ENCODE results near the gene TSHZ3.

The TSHZ3 gene

DNA sequence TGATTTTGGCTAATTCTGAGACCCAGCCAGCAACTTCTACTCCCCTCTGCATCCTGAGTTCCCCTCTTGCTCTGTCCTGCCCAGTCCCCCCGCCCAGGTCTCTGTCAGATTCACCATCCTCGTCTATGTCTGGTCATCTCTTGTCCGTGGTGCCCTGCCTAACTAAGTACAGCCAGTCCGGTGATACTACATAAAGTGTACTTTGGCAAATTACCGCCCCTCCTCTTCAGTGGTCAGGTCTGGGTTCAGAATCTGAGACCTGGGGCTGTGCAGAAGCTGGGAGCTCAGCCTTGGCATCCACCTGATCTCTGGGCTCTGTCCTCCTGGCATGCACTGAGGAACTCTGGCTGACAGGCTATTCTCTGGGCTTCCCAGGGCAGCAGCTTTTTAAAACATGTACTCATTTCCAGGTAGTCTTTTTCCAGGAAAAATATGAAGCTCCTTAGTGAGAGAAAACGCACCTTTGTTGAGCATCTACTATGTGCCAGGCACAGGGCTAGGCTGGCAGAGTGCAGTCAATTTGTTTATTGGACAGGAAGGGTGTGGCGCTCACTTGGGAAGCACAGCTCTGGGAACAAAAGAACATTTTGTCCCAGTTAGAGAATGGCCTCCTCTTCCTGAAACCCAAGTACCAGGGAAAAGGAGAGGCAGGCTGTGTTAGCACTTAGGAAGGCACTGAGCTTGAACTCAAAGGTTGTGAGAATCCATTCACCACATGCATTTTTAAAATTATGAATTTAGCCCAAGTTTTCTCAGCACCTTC, 88.9 kb downstream of the TSHZ3 start:
- DNase-seq = no peak

DNA sequence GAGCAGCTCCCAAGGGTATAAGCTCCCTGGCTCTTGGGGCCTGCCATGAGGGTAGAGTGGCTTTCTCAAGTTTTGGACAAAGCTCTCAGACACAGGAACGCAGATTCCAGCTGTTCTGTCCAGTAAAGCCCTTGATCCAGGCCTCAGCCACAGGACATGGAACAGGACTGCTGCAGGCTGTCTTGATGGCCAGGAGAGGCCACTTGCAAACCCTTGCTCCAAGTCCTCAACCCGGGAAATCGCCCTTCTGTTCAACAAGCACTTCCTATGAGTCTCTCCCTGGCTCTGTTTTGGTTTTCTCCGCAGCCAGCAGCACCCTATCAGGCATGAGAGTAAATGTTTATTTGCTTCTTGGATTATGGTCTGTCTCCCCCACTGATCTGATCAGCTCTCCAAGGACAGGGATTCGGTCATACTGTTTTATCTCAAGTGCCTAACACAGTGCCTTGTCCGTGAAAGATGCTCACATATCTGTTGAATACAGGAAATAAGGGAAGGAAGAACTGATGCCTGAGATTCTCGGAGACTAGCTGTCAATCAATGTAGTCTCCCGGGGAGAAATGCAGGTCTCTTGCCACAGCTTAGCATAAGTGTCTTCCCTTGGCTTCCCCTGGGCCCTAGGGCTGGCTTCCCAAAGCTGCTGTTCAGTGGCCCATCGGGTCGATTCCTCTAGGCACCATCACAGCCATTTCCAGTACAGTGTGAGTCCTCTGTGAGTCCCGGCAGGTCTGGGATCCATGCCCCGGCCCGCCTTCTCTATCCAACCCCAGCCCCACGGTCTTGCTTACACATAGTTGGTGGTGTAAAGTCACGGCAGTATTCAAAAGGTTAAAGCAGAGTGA, 90.8 kb downstream of the TSHZ3 start:
- DNase-seq = no peak

DNA sequence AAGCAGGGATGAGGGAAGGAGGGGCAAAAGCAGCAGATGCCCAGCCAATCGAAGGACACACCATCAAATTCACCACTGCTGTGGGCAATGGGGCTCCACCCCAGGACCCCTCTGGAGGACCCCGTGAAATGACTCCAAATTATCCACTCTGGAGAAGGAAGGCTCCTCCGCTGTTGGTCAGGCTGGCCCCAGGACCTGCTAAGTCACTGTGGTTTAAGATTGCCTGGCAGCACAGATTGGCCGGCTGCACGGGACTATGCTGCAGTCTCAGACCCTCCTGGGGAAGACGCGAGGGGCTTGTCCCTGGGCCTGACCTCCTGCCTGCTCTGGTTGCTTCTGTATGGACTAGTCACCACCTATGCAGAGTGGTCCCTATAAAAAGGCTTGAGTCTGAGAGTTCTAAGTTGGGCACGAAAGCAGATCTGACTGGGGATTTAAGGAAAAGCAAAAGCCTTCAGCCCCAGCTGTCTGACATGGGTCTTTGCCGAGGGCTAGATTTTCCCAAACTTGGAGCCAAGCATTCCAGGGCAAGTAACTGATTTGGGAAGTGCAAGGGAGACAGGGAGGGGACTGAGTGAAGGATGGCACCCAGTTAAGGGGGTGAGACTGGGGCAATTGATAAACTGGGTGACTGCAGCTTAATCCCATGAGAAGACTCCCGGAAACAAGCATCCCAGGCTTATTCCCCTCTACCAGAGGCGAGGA, 91.7 kb downstream of the TSHZ3 start:
- no peak for DNase-seq

DNA sequence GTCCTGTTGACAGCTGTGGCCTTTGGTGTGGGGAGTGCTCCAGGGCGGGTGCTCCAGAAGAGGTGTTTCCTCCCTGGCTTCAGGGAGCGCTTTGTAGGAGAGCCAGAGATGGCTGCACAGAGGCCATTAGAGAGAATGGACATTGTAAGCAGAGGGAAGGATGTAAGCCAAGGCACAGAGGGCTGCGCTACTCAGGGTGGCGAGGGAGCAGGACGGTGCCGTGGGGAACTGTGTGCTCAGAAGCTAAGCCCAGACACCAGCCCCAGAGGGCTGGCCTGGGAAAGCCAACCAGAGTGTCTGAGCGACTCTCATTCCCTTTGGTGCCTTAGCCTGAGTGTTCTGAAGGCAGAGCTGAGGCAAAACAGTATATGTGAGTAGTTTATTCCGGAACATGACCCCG, 92.2 kb downstream of the TSHZ3 start:
- DNase-seq = no peak

DNA sequence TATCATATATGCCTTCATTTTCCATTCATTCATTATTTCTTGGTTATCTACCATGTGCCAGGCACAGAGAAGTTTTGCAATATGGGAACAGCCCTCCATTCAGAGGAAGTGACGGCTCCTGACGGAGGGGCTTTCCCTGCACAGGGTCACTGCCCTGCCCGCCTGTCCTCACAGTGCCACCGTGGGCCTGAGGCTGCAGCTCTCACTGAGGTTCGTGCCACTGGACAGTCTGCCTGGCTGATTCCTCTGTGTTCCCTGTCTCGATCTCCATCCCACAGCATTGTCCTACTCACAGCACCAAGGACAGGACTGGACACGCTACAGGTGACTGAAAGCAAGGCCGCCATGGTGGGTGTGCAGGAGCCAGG, 92.7 kb downstream of the TSHZ3 start:
- peak; percentile 30 for DNase-seq

DNA sequence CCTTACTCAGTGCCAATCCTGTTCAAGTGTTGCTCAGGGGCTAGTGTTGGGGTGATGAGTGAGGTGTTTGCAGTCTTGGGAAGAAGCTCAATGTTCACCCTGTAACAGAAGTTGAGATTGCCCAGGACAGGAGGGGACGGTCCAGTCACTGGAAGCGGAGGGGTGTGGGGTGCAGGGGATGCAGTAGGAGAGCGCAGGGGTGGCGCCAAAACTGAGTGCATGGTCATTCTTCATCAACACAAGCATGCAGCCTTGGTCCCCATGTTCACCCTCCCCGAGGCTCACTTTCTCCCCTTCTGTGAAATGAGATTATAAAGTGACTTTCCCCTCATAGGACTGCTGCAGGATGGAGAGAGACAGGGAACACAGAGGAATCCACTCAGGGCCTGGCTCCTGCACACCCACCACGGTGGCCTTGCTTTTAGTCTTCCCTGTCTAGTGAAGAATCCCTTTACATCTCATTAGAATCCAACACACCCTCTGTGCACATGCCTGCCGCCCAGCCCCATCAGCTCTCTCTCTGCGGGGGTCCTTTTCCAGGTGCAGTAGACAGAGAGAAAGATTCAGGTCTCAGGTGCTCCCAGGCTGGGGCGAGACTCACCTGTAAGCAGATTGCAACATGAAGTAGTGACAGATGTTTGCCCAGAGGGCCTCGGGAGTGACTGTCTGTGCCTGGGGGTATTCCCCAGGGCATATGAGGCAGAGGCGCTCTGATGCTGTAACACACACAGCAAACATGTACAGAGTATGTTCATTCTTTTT, 93.2 kb downstream of the TSHZ3 start:
- DNase-seq = no peak

DNA sequence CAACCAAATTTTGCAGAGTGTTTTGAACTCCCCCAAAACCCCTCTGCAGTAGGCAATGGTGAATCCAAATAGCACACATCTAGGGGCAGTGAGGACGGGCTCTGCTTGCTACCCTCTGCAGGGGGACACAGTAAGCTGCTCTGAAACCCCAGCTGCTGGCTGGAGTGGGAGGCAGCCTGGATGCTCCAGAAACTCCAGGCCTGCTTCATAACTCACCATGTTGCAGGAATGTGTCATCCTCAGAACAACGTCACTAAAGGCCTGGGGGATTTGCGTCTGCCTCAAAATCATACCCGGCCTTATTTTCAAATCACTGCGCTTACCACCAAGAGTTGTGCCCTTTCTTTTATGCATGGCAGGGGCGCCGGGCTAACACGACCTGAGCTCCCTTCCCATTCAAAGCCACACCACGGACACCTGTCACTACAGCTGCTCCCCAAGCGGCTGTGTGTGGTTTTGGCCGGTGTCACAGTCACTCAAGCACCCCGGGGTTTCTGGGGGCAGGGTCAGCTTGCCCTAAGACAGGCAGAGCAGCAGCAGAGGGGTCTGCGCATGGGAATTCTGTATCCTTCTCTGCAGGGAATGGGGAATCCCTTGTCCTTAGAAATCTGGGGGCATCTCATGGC, 93.9 kb downstream of the TSHZ3 start:
- DNase-seq = no peak

DNA sequence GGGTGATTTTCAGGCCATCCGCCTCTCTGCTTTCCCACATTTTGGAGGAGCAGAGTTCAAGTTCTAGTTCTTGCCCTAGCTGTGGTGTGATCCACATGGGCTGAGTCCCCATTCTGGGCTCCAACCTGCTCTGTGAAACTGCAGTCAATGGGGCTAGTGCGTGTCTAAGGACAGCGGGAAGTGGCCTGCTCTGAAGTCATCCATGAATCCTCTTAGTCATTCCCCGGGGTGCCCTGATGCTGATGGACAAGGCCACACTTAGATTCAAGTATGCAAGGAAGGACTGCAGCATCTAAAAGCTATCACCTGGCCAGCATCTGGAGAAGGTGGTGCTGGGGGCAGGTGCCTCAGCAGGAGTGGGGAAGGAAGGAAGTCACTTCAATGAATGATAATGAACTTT, 94.6 kb downstream of the TSHZ3 start:
- no peak for DNase-seq

DNA sequence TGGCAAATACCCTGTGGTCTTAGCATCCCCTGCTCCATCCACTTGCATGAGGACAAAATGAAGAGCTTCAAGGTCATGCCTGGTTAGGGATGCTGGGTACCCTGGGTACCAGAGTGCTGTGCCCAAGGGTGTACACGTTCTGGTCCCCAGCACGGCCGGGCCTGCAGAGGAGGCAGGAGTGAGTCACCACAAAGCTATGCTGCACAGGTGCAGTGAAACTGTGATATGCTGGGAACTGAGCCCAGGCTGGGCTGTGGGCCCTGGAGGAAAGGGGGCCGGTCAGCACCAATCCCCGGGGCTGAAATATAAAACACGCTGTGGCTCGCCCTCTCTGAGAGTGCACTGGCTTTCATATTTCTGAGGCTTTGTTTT, 95.1 kb downstream of the TSHZ3 start:
- DNase-seq = no peak

DNA sequence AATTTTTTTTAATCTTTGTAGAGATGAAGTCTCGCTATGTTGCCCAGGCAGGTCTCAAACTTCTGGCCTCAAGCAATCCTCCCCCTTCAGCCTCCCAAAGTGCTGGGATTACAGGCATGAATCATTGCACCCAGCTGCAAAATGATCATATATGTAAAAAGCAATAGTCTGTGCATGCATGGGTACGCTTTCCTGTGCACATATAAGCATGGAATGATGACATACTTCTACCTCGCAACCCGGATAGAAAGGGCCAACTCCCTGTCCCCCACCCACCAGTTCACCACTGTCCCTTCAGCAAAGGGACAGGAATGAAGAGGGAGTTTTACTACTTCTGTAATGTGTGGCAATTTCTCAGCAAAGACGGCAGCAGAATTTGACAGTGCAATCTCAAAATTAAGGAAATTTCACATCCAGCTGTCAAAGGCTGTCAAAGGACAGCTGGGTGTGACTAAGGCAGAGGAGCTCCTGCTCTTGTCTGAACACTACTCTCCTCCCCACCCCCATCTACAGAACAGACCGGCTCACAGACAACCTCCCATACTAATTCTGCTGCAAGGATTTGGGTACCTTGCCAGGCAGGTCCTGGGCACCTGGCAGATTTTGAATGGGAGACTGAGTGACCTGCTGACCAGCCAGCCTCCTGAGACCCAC, 95.6 kb downstream of the TSHZ3 start:
- DNase-seq = no peak

DNA sequence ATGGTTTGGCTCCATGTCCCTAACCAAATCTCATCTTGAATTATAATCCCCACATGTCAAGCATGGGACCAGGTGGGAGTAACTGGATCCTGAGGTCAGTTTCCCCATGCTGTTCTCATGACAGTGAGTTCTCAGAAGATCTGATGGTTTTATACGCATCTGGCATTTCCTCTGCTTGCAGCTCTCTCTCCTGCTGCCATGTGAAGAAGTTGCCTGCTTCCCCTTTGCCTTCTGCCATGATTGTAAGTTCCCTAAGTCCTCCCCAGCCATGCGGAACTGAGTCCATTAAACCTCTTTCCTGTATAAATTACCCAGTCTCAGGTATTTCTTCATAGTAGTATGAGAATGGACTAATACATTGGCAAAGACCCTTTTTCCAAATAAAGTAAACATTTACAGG, 96.8 kb downstream of the TSHZ3 start:
- DNase-seq = no peak

DNA sequence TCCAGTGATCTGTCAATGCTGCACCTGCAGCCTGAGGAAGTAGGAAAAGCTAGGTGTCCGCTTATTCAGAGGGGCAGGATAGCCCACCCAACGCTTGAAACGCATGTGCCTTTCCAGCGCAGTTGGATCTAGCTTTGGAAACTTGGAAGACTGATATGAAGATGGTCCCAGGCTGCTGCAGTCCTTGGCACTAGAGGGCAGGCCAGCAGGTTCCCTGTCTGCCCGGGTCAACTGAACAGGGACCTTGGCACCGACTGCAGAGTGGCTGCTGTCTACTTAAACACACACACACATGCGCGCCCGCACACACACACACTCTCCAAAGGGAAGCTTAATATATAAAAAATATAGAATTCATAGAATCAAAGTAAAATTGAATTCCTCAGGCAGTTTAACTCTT, 100.0 kb downstream of the TSHZ3 start:
- no peak for DNase-seq

DNA sequence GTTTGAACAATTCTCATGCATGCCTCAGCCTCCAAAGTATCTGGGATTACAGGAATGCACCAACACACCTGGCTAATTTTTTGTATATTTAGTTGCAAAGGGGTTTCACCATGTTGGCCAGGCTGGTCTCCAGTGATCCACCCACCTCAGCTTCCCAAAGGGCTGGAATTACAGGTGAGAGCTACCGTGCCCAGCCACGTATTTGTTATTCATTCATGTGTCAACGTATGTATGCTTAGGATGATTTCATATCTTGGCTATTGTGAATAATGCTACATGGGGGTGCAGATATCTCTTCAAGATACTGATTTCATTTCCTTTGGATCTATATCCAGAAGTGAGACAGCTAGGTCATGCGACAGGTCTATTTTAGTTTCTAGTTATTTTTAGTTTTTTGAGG, 113.4 kb downstream of the TSHZ3 start:
- no peak for DNase-seq

DNA sequence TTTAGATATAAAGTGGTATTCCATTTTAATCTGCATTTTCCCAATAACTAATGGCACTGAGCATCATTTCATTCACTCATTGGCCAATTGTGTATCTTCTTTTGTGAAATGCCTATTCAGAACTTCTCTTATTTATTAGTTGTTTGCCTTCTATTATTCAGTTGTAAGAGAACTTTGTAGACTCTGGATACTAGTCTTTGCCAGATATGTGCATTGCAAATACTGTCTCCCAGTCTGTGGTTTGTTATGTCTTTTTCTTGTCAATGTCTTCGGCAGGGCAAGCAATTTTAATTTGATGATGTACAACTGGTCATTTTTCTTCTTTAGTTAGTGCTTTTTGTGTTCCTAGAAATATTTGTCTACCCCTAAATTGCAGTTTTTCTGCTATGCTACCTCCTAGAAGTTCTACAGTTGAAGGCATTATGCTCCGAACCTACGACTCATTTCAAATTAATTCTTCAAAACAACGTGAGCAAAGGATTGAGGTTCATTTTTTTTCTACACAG, 115.9 kb downstream of the TSHZ3 start:
- no peak for DNase-seq

DNA sequence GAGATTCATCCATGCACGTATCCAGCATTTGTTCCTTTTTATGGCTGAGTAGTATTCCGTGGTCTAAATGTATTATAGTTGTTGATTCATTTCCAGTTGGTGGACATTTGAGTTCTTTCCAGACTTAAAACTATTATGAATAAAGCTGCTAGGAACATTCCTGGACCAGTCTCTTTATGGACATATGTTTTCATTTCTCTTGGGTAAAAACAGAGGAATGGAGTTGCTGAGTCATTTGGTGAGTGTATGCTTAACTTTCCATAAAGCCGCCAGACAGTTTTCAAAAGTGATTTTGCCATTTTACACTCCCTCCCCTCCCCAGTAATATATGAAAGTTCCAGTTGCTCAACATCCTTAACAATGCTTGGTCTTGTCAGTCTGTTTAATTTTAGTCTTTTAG, 116.4 kb downstream of the TSHZ3 start:
- no peak for DNase-seq

DNA sequence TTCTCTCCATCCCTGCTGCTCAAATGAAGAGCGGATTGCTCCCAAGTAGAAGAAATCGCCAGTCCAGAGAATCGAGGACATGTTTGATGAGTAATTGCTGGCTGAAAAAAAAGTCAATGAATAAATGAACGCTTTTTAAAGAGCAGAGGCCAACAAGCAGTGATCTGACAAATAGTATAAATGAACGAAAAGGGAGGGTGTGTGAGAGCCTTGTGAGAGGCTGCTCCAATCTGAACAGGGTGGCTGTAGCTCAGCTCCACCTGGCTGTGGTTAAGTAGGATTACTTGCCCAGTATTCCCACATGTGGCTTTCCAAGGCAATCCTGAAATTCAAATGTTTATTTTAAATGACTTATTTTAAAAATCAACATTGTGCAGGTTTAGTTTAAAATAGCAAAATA, 117.1 kb downstream of the TSHZ3 start:
- DNase-seq = no peak

DNA sequence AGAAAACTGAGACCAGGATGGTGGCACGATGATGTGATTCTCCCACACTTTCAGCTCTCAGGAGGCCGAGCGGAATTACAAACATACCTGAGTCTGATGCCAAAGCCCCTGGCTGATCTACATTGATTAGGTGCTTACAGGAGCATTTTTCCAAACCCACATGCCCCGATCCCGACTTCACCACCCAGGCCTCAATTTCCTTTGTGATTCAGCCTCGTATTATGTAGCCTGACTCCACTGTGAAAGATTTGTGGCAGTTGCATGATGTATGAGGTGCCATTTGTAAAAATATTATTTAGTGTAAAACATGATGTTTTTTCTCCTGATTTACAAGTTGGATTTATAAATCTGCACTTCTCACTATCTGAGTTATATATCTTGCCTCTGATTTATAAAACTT, 118.0 kb downstream of the TSHZ3 start:
- DNase-seq = no peak

DNA sequence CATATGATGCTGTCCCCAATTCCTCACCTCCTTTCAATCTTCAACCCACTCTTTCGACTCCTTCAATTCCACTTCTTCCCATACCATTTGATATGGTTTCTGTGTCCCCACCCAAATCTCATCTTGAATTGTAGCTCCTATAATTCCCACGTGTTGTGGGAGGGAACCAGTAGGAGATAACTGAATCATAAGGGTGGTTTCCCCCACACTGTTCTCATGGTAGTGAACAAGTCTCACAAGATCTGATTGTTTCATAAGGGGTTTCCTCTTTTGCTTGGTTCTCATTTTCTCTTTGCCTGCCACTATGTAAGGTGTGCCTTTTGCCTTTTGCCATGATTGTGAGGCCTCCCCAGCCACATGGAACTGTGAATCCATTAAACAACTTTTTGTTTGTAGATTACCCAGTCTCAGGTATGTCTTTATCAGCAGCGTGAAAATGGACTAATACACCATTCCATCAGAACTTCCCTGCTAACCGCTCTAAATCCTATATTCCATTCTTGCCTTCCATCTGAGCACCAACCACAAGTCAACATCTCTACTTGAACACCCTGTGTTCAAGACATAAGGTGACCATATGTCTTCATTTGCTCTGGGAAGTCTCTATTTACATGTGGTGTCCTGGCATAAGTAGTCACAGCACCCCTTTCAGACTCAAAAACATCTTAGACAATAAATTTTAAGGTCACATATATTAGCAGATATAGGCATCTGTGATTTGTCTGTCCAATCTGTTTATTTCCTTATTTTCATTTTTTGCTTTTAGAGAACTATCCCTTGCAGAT, 122.9 kb downstream of the TSHZ3 start:
- no peak for DNase-seq

All from CD4-positive, alpha-beta T cell treated with Interferon gamma for 1 hour (primary cell).